ENCODE measurements around the gene SLC16A9. TPM values are rescaled to one million over a fixed set of nuclear protein-coding genes. Genes with fewer than 3 reads are reported as not detected.

The SLC16A9 gene
- total and polyA plus RNA-seq, 12 donors: 129 to 382 (median 189) TPM

- TF ChIP-seq, protein P1, sequence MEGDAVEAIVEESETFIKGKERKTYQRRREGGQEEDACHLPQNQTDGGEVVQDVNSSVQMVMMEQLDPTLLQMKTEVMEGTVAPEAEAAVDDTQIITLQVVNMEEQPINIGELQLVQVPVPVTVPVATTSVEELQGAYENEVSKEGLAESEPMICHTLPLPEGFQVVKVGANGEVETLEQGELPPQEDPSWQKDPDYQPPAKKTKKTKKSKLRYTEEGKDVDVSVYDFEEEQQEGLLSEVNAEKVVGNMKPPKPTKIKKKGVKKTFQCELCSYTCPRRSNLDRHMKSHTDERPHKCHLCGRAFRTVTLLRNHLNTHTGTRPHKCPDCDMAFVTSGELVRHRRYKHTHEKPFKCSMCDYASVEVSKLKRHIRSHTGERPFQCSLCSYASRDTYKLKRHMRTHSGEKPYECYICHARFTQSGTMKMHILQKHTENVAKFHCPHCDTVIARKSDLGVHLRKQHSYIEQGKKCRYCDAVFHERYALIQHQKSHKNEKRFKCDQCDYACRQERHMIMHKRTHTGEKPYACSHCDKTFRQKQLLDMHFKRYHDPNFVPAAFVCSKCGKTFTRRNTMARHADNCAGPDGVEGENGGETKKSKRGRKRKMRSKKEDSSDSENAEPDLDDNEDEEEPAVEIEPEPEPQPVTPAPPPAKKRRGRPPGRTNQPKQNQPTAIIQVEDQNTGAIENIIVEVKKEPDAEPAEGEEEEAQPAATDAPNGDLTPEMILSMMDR (IDR thresholded peaks at IDR 0.05): no peak
- TF ChIP-seq POLR2A (IDR thresholded peaks at IDR 0.05): no peak
- Histone ChIP-seq H3K4me3 (no peak within 1 kb of the TSS), H3K27ac (no peak within 1 kb of the TSS), H3K4me1 (replicated peaks in 1 of 2) (peaks cover 17 to 25% of the 10 kb centered on the region in 2 donors), H3K9me3 (replicated peaks in 1 of 3) (no peaks in the 10 kb centered on the region), H3K36me3 (replicated peaks in 1 of 2) (no peaks in the 10 kb centered on the region), H3K27me3 (no peaks in the 10 kb centered on the region)
- intact Hi-C loops (cut with DNase I): no loop called here
- no peak for DNase-seq
- 71 to 82% (median 77%) methylated on average over 3 of the region's 3 CpGs for WGBS, 4 donors
Measured at GRCh38 chr10:59753267-59753666, 43.6 kb upstream of the SLC16A9 start, which contains the start of gene MRLN. MRLN (minus strand) TSS chr10:59753455.

GRCh38 chr10:59752278-59752940, 42.8 kb upstream of the SLC16A9 start:
- Histone ChIP-seq H3K4me1 (replicated peaks in 1 of 2) (peaks cover 19 to 29% of the 10 kb centered on the region in 2 donors), H3K9me3 (replicated peaks in 1 of 3) (no peaks in the 10 kb centered on the region), H3K27me3 (no peaks in the 10 kb centered on the region), H3K36me3 (replicated peaks in 1 of 2) (no peaks in the 10 kb centered on the region), H3K4me3 (no peak overlapping the region), H3K27ac (no peak overlapping the region)
- 68 to 86% (median 83%) methylated on average over 2 of the region's 2 CpGs for WGBS, 4 donors
- no peak for TF ChIP-seq POLR2A (IDR thresholded peaks at IDR 0.05)
- TF ChIP-seq, protein P1 (IDR thresholded peaks at IDR 0.05): no peak
- no peak for DNase-seq
- intact Hi-C loops (cut with DNase I): no loop called here

DNA sequence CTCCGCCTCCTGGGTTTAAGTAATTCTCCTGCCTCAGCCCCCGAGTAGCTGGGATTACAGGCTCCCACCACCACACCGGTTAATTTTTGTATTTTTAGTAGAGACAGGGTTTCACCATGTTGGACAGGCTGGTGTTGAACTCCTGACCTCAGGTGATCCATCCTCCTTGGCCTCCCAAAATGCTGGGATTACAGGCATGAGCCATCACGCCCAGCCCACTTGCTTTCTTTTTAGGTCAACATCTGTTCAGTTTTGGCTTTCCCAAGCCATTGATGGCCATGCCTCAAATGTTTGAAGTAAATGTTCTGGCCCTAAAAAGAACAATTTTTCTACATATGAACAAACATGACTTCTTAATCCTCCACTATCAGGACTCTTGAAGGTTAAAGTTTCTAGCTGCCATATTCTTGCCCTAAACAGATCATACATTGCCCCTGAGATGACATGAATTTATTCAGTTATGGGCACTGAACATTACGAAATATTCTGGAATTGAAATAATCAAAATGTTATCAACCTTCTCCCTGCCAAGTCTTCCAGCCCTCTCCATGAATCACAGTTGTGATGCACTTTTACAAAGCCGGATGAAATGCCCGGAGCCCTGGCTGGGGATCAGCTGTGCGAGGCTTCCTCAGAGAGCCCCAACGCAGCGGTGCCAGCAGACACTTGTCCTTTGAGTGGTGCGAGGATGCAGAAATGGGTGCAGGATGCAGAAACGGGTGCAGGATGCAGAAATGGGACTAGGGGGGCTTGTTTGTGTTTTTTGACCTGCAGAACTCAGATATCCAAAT, 40.7 kb upstream of the SLC16A9 start:
- WGBS, 4 donors: 50 to 61% (median 51%) methylated on average over 12 of the region's 12 CpGs
- Histone ChIP-seq H3K4me3 (no peak overlapping the region), H3K9me3 (replicated peaks in 1 of 3) (no peaks in the 10 kb centered on the region), H3K36me3 (replicated peaks in 1 of 2) (no peaks in the 10 kb centered on the region), H3K4me1 (replicated peaks in 1 of 2) (peaks cover 25 to 38% of the 10 kb centered on the region in 2 donors), H3K27me3 (no peaks in the 10 kb centered on the region), H3K27ac (peak overlapping the region; percentile 24 to 87 (median 73))
- TF ChIP-seq POLR2A (IDR thresholded peaks at IDR 0.05): peak in 1 of 2 donors; percentile 47
- TF ChIP-seq, protein P1 (IDR thresholded peaks at IDR 0.05): no peak
- intact Hi-C loops (cut with DNase I): no loop called here
- peak; percentile 79 to 95 (median 92) for DNase-seq

DNA sequence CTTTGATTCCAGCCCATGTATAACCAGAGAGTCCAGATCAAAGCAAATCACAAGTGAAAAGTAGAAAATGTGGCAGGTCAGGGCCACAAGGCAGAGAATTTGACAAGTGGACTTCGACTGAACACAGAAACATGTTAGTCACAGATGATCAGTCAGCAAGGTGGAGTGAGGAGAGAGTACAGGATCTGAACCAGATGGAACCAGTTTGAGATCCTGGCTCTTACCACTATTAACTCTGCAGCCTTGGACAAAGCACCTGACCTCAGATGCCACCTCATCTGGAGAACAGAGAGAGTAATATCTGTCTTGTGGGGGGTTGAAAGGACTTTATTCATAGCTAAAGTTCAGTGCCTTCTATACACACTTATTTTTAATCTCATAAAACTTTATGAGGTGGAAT, 39.2 kb upstream of the SLC16A9 start:
- no peak overlapping the region for H3K4me3 ChIP-seq
- peak; percentile 51 to 80 (median 72) for DNase-seq
- no peaks in the 10 kb centered on the region for H3K9me3 ChIP-seq (replicated peaks in 1 of 3)
- H3K27ac ChIP-seq: peak overlapping the region; percentile 71 to 87 (median 81)
- 32 to 49% (median 34%) methylated on average over 1 of the region's 1 CpG for WGBS, 4 donors
- intact Hi-C loops (cut with DNase I): no loop called here
- H3K36me3 ChIP-seq (replicated peaks in 1 of 2): no peaks in the 10 kb centered on the region
- no peak for TF ChIP-seq POLR2A (IDR thresholded peaks at IDR 0.05)
- TF ChIP-seq, protein P1 (IDR thresholded peaks at IDR 0.05): no peak
- no peaks in the 10 kb centered on the region for H3K27me3 ChIP-seq
- H3K4me1 ChIP-seq (replicated peaks in 1 of 2): peaks cover 25 to 38% of the 10 kb centered on the region in 2 donors
